H1 (cell line): ENCODE measurements around the gene PLB1. TPM values are rescaled to one million over a fixed set of nuclear protein-coding genes. Genes with fewer than 3 reads are reported as not detected.

Experiments
- CTCF ChIA-PET: fragments of 300-600 bp; sonication (Branson Sonifier 250); formaldehyde crosslinking; loops from one replicate; lab custom pipeline; 2021; ENCODE audit not compliant: partially characterized antibody; lab: Charles Lee
- POLR2A ChIA-PET: fragments of 300-600 bp; sonication (Branson Sonifier 250); formaldehyde crosslinking; loops from one replicate; lab custom pipeline; 2021; ENCODE audit warnings: inconsistent platforms; ENCODE audit not compliant: partially characterized antibody; lab: Charles Lee
- DNase-seq, 2 experiments: peaks; one replicate each; pipeline versions ENCODE4 v3.0.0 to v3.0.0-alpha.2; 2010 to 2022; ENCODE audit warnings: low spot score in 2 of 2, low read depth in 1 of 2, mixed read lengths in 1 of 2
- FAIRE-seq: peaks from 2 replicates; lab custom pipeline; 2011; peaks lifted over from hg19 to GRCh38; lab: Jason Lieb, UNC
- H2AFZ ChIP-seq: 2 replicates; pipeline ENCODE4 v1.8.1; 2012; ENCODE audit warnings: low read length, inconsistent platforms
- H2AK5ac ChIP-seq: 2 replicates; pipeline ENCODE4 v1.6.1; 2013; ENCODE audit warnings: low read depth, low read length
- H2BK120ac ChIP-seq: replicated peaks from 2 replicates; pipeline ENCODE3; 2013; ENCODE audit warnings: low read depth, low read length, inconsistent platforms
- H2BK12ac ChIP-seq: 2 replicates; pipeline ENCODE4 v1.6.1; 2013; ENCODE audit warnings: low read depth, low read length
- H2BK15ac ChIP-seq: 2 replicates; pipeline ENCODE4 v1.6.1; 2013; ENCODE audit warnings: low read length
- H2BK20ac ChIP-seq: 2 replicates; pipeline ENCODE4 v1.6.1; 2013; ENCODE audit warnings: low read length
- H2BK5ac ChIP-seq: 2 replicates; pipeline ENCODE4 v1.6.1; 2013; ENCODE audit warnings: low read depth, low read length
- H3K14ac ChIP-seq: 2 replicates; pipeline ENCODE4 v1.6.1; 2013; ENCODE audit warnings: inconsistent platforms; ENCODE audit not compliant: insufficient read length
- H3K18ac ChIP-seq: 2 replicates; pipeline ENCODE4 v1.6.1; 2013; ENCODE audit warnings: low read length; ENCODE audit errors: extremely low read depth
- H3K23ac ChIP-seq: 2 replicates; pipeline ENCODE4 v1.6.1; 2013; ENCODE audit warnings: inconsistent platforms; ENCODE audit not compliant: insufficient read length
- H3K23me2 ChIP-seq: 2 replicates; pipeline ENCODE4 v1.6.1; 2013; ENCODE audit warnings: low read depth, low read length
- H3K27ac ChIP-seq: 2 replicates; pipeline ENCODE4 v1.6.1; 2011; ENCODE audit warnings: low read depth, low read length, inconsistent platforms
- H3K27me3 ChIP-seq, 4 experiments: replicated peaks in 1 of 4; 1 replicate in 1 of 4; 2 replicates in 3 of 4; pipeline versions ENCODE4 v1.6.1 to v1.8.1; 2011 to 2013; ENCODE audit warnings: low read length in 3 of 4, mild to moderate bottlenecking in 3 of 4, inconsistent platforms in 2 of 4, mixed read lengths in 2 of 4, moderate library complexity in 1 of 4; ENCODE audit not compliant: control insufficient read depth in 3 of 4, insufficient read depth in 3 of 4; ENCODE audit errors: extremely low read depth in 1 of 4
- H3K36me3 ChIP-seq, 4 experiments: 2 replicates each; pipeline versions ENCODE4 v1.6.1 to v1.8.1; 2011 to 2013; ENCODE audit warnings: mild to moderate bottlenecking in 4 of 4, low read length in 3 of 4, moderate library complexity in 2 of 4, control low read depth in 1 of 4, inconsistent platforms in 1 of 4; ENCODE audit not compliant: insufficient read depth in 4 of 4, control insufficient read depth in 2 of 4
- H3K4ac ChIP-seq: replicated peaks from 2 replicates; pipeline ENCODE3; 2013; ENCODE audit warnings: low read length, low read depth, mixed read lengths, inconsistent platforms; ENCODE audit not compliant: insufficient read length
- H3K4me1 ChIP-seq, 4 experiments: replicated peaks in 1 of 4; 1 replicate in 1 of 4; 2 replicates in 3 of 4; pipeline versions ENCODE4 v1.6.1 to v1.8.1; 2011 to 2013; ENCODE audit warnings: low read length in 3 of 4, inconsistent platforms in 2 of 4, mixed read lengths in 1 of 4; ENCODE audit not compliant: insufficient read depth in 4 of 4, control insufficient read depth in 3 of 4
- H3K4me2 ChIP-seq, 2 experiments: 2 replicates each; pipeline versions ENCODE4 v1.6.1 to v1.8.1; 2011 to 2013; ENCODE audit warnings: low read depth in 2 of 2, low read length in 2 of 2, control low read depth in 1 of 2, inconsistent platforms in 1 of 2, mild to moderate bottlenecking in 1 of 2; ENCODE audit not compliant: insufficient read depth in 1 of 2
- H3K4me3 ChIP-seq, 4 experiments: fragments of 200-600, 300-600 bp in 1 of 4; sonication (generic), shearing (Covaris generic), sonication (Bioruptor Twin) in 1 of 4; 2 replicates each; pipeline versions ENCODE4 v1.5.1 to v1.8.1; 2011 to 2016; ENCODE audit warnings: low read length in 4 of 4, low read depth in 3 of 4, control low read depth in 2 of 4, inconsistent platforms in 2 of 4, mild to moderate bottlenecking in 2 of 4, mixed read lengths in 1 of 4, moderate library complexity in 1 of 4; ENCODE audit not compliant: insufficient read depth in 2 of 4; ENCODE audit errors: extremely low read depth in 1 of 4
- H3K56ac ChIP-seq: replicated peaks from 2 replicates; pipeline ENCODE3; 2013; ENCODE audit warnings: low read depth, mild to moderate bottlenecking, mixed read lengths, low read length, inconsistent platforms; ENCODE audit not compliant: insufficient read length
- H3K79me1 ChIP-seq: 2 replicates; pipeline ENCODE4 v1.6.1; 2013; ENCODE audit warnings: low read depth, low read length, control low read depth
- H3K79me2 ChIP-seq, 2 experiments: 2 replicates each; pipeline versions ENCODE4 v1.6.1 to v1.8.1; 2012 to 2013; ENCODE audit warnings: low read length in 2 of 2, mild to moderate bottlenecking in 2 of 2, inconsistent platforms in 1 of 2; ENCODE audit not compliant: insufficient read depth in 2 of 2, control insufficient read depth in 1 of 2
- H3K9ac ChIP-seq, 4 experiments: replicated peaks in 1 of 4; 1 replicate in 1 of 4; 2 replicates in 3 of 4; pipeline versions ENCODE4 v1.6.1 to v1.8.1; 2011 to 2013; ENCODE audit warnings: low read depth in 3 of 4, low read length in 3 of 4, control low read depth in 2 of 4, mild to moderate bottlenecking in 2 of 4, moderate library complexity in 2 of 4, inconsistent platforms in 1 of 4; ENCODE audit errors: extremely low read depth in 1 of 4
- H3K9me3 ChIP-seq, 2 experiments: 2 replicates each; pipeline versions ENCODE4 v1.6.1 to v1.8.1; 2012 to 2013; ENCODE audit warnings: mild to moderate bottlenecking in 2 of 2, moderate library complexity in 2 of 2, control low read depth in 1 of 2, inconsistent platforms in 1 of 2, low read depth in 1 of 2, low read length in 1 of 2, mixed read lengths in 1 of 2; ENCODE audit not compliant: insufficient read depth in 2 of 2
- H4K20me1 ChIP-seq, 2 experiments: replicated peaks in 1 of 2; 2 replicates each; pipeline versions ENCODE3 to v1.8.1; 2011 to 2013; ENCODE audit warnings: inconsistent platforms in 2 of 2, low read length in 2 of 2, mild to moderate bottlenecking in 1 of 2; ENCODE audit not compliant: insufficient read depth in 2 of 2, control insufficient read depth in 1 of 2
- H4K5ac ChIP-seq: 2 replicates; pipeline ENCODE4 v1.6.1; 2013; ENCODE audit warnings: low read length, low read depth, mixed read lengths, inconsistent platforms; ENCODE audit not compliant: insufficient read length
- H4K8ac ChIP-seq: 2 replicates; pipeline ENCODE4 v1.8.0; 2013; ENCODE audit warnings: mild to moderate bottlenecking, moderate library complexity, low read length, inconsistent platforms; ENCODE audit not compliant: insufficient read depth; ENCODE audit errors: extremely low read depth
- H4K91ac ChIP-seq: replicated peaks from 2 replicates; pipeline ENCODE3; 2013; ENCODE audit warnings: low read length, mixed read lengths, inconsistent platforms; ENCODE audit not compliant: insufficient read length
- EGR1 ChIP-seq: IDR thresholded peaks from 2 replicates; pipeline ENCODE4 v1.6.1; 2011; ENCODE audit warnings: low read depth, low read length, borderline replicate concordance
- GTF2F1 ChIP-seq: IDR thresholded peaks from 2 replicates; pipeline ENCODE4 v1.6.1; 2012; ENCODE audit warnings: low read depth, low read length, improper control_type of control experiment, borderline replicate concordance
- WGBS, 2 experiments: shearing (Covaris generic) in 1 of 2; methylation state at CpG; one replicate each; pipeline versions ENCODE4 v1.1.6 to v1.1.7; 2013 to 2015; ENCODE audit warnings: low lambda C conversion rate in 2 of 2, mixed read lengths in 2 of 2, inconsistent platforms in 1 of 2, low coverage in 1 of 2, missing lambda C conversion rate in 1 of 2; ENCODE audit not compliant: insufficient replicate concordance in 2 of 2, insufficient coverage in 1 of 2, insufficient read length in 1 of 2; ENCODE audit errors: extremely low coverage in 1 of 2, missing lambda C conversion rate in 1 of 2; 5-methylcytosine and 5-hydroxymethylcytosine counted together
- polyA plus RNA-seq, 7 experiments: library from polyadenylated mRNA; depleted of rRNA in 3 of 7; stranded (reverse) in 5 of 7; unstranded in 2 of 7; fragments of >200 nt in 5 of 7; fragments of 200-250 nt in 2 of 7; gene quantifications; 1 replicate in 5 of 7; 2 replicates in 1 of 7; 4 replicates in 1 of 7; pipeline versions ENCODE4 v1.2.1 to v1.2.3, GENCODE V29; 2011 to 2013; ENCODE audit warnings: missing spikeins in 2 of 7, mixed read lengths in 2 of 7
- total RNA-seq: library from RNA; stranded (reverse); fragmentation: NEBNext Ultra II Directional; extraction: Animal tissue kit (Norgen Biotek cat#: 25700); gene quantifications from 2 replicates; pipeline ENCODE4 v1.2.1, GENCODE V29; 2021

PLB1 gene
- total and polyA plus RNA-seq, 2 of the 8 experiments (the other 6 are each of a cell fraction or from before 2014, with no cell fraction given) = 0.20 to 0.36 TPM

GRCh38 chr2:28547906-28548600 lies 52.2 kb downstream of the PLB1 start:
- H3K56ac ChIP-seq = no peak overlapping the region
- H2AFZ ChIP-seq = no peak overlapping the region
- H3K36me3 ChIP-seq = no peaks in the 10 kb centered on the region
- no peaks in the 10 kb centered on the region; a peak in 1 of 7 replicates for H3K4me1 ChIP-seq
- no peak overlapping the region for H3K18ac ChIP-seq
- WGBS, 2 experiments = 91% methylated on average over 10 of the region's 10 CpGs; no CpG with 5 or more reads in 1 of the 2 experiments
- no peaks in the 10 kb centered on the region for H3K23me2 ChIP-seq
- ChIA-PET POLR2A (no interaction called here), CTCF (interaction anchor here (1.0 to 1.7 kb wide), 2 partner anchors 9 to 19 kb away, joined by 3 to 5 read pairs; no protein-coding TSS in a partner anchor)
- no peak overlapping the region for H2AK5ac ChIP-seq
- no peak for DNase-seq
- H2BK12ac ChIP-seq = no peak overlapping the region
- no peak overlapping the region for H3K4ac ChIP-seq
- no peak overlapping the region for H4K8ac ChIP-seq
- no peak overlapping the region for H2BK20ac ChIP-seq
- H4K20me1 ChIP-seq = no peaks in the 10 kb centered on the region
- no peaks in the 10 kb centered on the region; a peak in 2 of 7 replicates for H3K27me3 ChIP-seq
- no peaks in the 10 kb centered on the region; the same call in 1 of the 2 replicates for H3K79me1 ChIP-seq
- no peak overlapping the region for H3K4me3 ChIP-seq
- H3K9ac ChIP-seq = peak overlapping the region in 1 of 4 experiments; percentile 38; a peak in 1 of 7 replicates
- H4K5ac ChIP-seq = no peak overlapping the region
- no peak overlapping the region for H2BK15ac ChIP-seq
- H2BK120ac ChIP-seq = no peak overlapping the region
- no peak overlapping the region for H3K27ac ChIP-seq
- H2BK5ac ChIP-seq = no peak overlapping the region
- no peak overlapping the region for H3K14ac ChIP-seq
- no peak overlapping the region for H3K23ac ChIP-seq
- H3K9me3 ChIP-seq = no peaks in the 10 kb centered on the region
- H3K4me2 ChIP-seq = no peak overlapping the region
- H4K91ac ChIP-seq = no peak overlapping the region
- FAIRE-seq = no peak
- H3K79me2 ChIP-seq = no peaks in the 10 kb centered on the region
- TF ChIP-seq GTF2F1 (no peak), EGR1 (no peak)
- TF ChIP-seq, all 59 proteins: peak for 0
